Measurements from ENCODE around the gene NEFH. TPM values are rescaled to one million over a fixed set of nuclear protein-coding genes. Genes with fewer than 3 reads are reported as not detected.
"Not testable (repeated sequence)": the region's sequence is repeated elsewhere in the genome, so short reads cannot be mapped to it uniquely, and the experiment has no call there.

The NEFH gene
- total RNA-seq, 1 donor from 2014 or later = 0.69 TPM

DNA sequence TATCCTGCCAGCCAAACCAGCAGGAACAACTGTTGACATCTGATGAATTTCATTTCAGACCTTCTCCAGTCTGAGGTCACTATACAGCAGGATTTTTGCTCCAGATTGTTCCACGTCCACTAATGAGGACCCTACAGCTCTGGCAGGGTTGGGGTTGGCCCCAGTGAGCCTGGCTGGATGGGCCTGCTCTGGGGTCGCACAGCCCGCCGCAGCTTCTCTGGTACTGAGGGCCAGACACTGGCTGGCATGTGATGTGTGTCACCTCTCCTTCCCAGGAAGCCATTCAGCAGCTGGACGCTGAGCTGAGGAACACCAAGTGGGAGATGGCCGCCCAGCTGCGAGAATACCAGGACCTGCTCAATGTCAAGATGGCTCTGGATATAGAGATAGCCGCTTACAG, 5.4 kb downstream of the NEFH start:
- TF ChIP-seq, protein P1, sequence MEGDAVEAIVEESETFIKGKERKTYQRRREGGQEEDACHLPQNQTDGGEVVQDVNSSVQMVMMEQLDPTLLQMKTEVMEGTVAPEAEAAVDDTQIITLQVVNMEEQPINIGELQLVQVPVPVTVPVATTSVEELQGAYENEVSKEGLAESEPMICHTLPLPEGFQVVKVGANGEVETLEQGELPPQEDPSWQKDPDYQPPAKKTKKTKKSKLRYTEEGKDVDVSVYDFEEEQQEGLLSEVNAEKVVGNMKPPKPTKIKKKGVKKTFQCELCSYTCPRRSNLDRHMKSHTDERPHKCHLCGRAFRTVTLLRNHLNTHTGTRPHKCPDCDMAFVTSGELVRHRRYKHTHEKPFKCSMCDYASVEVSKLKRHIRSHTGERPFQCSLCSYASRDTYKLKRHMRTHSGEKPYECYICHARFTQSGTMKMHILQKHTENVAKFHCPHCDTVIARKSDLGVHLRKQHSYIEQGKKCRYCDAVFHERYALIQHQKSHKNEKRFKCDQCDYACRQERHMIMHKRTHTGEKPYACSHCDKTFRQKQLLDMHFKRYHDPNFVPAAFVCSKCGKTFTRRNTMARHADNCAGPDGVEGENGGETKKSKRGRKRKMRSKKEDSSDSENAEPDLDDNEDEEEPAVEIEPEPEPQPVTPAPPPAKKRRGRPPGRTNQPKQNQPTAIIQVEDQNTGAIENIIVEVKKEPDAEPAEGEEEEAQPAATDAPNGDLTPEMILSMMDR (IDR thresholded peaks at IDR 0.05; ENCODE audit: unreplicated experiment) = no peak
- H3K27me3 Mint-ChIP-seq = peaks cover 25% of the 10 kb centered on the region
- no peak overlapping the region for H3K27ac Mint-ChIP-seq
- no peak for DNase-seq (ENCODE audit: low spot score, unreplicated experiment)
- peaks cover 2% of the 10 kb centered on the region for H3K36me3 Mint-ChIP-seq (ENCODE audit: insufficient read depth)
- H3K4me1 Mint-ChIP-seq (ENCODE audit: low read depth) = peaks cover 9% of the 10 kb centered on the region
- peaks cover 3% of the 10 kb centered on the region for H3K9me3 Mint-ChIP-seq (ENCODE audit: low read depth)
- no peak overlapping the region for H3K4me3 Mint-ChIP-seq (ENCODE audit: low read depth)

- Mint-ChIP-seq H3K36me3 (ENCODE audit: insufficient read depth) (no peaks in the 10 kb centered on the region), H3K4me1 (ENCODE audit: low read depth) (no peaks in the 10 kb centered on the region), H3K27me3 (peaks cover 10% of the 10 kb centered on the region), H3K27ac (no peak overlapping the region), H3K4me3 (ENCODE audit: low read depth) (no peak overlapping the region), H3K9me3 (ENCODE audit: low read depth) (no peaks in the 10 kb centered on the region)
- DNase-seq (ENCODE audit: low spot score, unreplicated experiment) = no peak
- TF ChIP-seq, protein P1 (IDR thresholded peaks at IDR 0.05; ENCODE audit: unreplicated experiment) = no peak
Observed at GRCh38 chr22:29487426-29487986, 7.5 kb downstream of the NEFH start.

DNA sequence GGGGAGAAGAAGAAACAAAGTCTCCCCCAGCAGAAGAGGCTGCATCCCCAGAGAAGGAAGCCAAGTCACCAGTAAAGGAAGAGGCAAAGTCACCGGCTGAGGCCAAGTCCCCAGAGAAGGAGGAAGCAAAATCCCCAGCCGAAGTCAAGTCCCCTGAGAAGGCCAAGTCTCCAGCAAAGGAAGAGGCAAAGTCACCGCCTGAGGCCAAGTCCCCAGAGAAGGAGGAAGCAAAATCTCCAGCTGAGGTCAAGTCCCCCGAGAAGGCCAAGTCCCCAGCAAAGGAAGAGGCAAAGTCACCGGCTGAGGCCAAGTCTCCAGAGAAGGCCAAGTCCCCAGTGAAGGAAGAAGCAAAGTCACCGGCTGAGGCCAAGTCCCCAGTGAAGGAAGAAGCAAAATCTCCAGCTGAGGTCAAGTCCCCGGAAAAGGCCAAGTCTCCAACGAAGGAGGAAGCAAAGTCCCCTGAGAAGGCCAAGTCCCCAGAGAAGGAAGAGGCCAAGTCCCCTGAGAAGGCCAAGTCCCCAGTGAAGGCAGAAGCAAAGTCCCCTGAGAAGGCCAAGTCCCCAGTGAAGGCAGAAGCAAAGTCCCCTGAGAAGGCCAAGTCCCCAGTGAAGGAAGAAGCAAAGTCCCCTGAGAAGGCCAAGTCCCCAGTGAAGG, 9.2 kb downstream of the NEFH start:
- H3K4me3 Mint-ChIP-seq (ENCODE audit: low read depth); H3K9me3 Mint-ChIP-seq (ENCODE audit: low read depth); H3K27me3 Mint-ChIP-seq; H3K4me1 Mint-ChIP-seq (ENCODE audit: low read depth); DNase-seq (ENCODE audit: low spot score, unreplicated experiment); H3K36me3 Mint-ChIP-seq (ENCODE audit: insufficient read depth): not testable (repeated sequence)
- H3K27ac Mint-ChIP-seq = peak overlapping the region; percentile 1

DNA sequence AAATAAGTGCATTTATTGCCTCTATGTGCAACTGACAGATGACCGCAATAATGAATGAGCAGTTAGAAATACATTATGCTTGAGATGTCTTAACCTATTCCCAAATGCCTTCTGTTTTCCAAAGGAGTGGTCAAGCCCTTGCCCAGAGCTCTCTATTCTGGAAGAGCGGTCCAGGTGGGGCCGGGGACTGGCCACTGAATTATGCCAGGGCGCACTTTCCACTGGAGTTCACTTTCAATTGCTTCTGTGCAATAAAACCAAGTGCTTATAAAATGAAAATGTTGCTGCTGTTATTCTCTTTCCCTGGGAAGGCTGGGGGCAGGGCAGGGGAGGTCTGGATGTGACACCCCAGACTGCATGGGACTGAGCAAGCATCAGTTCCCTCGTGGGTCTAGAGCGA, 11.0 kb downstream of the NEFH start:
- peaks cover 7% of the 10 kb centered on the region for H3K27me3 Mint-ChIP-seq
- H3K27ac Mint-ChIP-seq = no peak overlapping the region
- TF ChIP-seq, protein P1 (IDR thresholded peaks at IDR 0.05; ENCODE audit: unreplicated experiment) = no peak
- peaks cover 10% of the 10 kb centered on the region for H3K36me3 Mint-ChIP-seq (ENCODE audit: insufficient read depth)
- H3K4me1 Mint-ChIP-seq (ENCODE audit: low read depth) = no peaks in the 10 kb centered on the region
- H3K4me3 Mint-ChIP-seq (ENCODE audit: low read depth) = no peak overlapping the region
- no peak for DNase-seq (ENCODE audit: low spot score, unreplicated experiment)
- H3K9me3 Mint-ChIP-seq (ENCODE audit: low read depth) = peaks cover 4% of the 10 kb centered on the region

DNA sequence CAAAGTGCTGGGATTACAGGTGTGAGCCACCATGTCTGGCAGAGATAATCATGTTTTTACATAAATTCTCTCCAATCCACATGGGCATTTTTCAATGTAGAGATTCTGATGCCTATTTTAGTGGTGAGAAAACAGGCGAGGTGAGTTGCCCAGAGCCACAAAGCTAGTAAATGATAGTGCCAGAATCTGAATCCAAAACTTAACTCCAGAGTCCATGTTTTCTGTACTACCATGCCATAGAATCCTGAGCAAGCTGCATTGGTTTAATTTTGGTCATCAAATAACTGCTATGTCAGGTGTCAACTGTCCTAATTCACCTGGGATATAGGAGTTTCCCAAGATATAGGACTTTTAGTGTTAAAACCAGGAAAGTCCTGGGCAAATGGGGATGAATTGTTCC, 13.6 kb downstream of the NEFH start:
- no peaks in the 10 kb centered on the region for H3K4me1 Mint-ChIP-seq (ENCODE audit: low read depth)
- no peak for DNase-seq (ENCODE audit: low spot score, unreplicated experiment)
- H3K36me3 Mint-ChIP-seq (ENCODE audit: insufficient read depth) = peaks cover 10% of the 10 kb centered on the region
- peaks cover 4% of the 10 kb centered on the region for H3K9me3 Mint-ChIP-seq (ENCODE audit: low read depth)
- H3K4me3 Mint-ChIP-seq (ENCODE audit: low read depth) = no peak overlapping the region
- no peak overlapping the region for H3K27ac Mint-ChIP-seq
- TF ChIP-seq, protein P1 (IDR thresholded peaks at IDR 0.05; ENCODE audit: unreplicated experiment) = no peak
- peaks cover 7% of the 10 kb centered on the region for H3K27me3 Mint-ChIP-seq

GRCh38 chr22:29499852-29500251, 19.8 kb downstream of the NEFH start:
- no peaks in the 10 kb centered on the region for H3K27me3 Mint-ChIP-seq

More at GRCh38 chr22:29499852-29500251, 19.8 kb downstream of the NEFH start:
- H3K9me3 Mint-ChIP-seq (ENCODE audit: low read depth) = peaks cover 3% of the 10 kb centered on the region
- TF ChIP-seq, protein P1 (IDR thresholded peaks at IDR 0.05; ENCODE audit: unreplicated experiment) = no peak
- peaks cover 8% of the 10 kb centered on the region for H3K36me3 Mint-ChIP-seq (ENCODE audit: insufficient read depth)
- no peak overlapping the region for H3K4me3 Mint-ChIP-seq (ENCODE audit: low read depth)
- DNase-seq (ENCODE audit: low spot score, unreplicated experiment) = no peak
- H3K27ac Mint-ChIP-seq = no peak overlapping the region
- H3K4me1 Mint-ChIP-seq (ENCODE audit: low read depth) = peaks cover 1% of the 10 kb centered on the region

All from progenitor cell of endocrine pancreas (in vitro differentiated cells).